Immature natural killer cell (primary cell): ENCODE results near the gene SAA2. TPM values are rescaled to one million over a fixed set of nuclear protein-coding genes. Genes with fewer than 3 reads are reported as not detected.

ENCODE experiments used
- DNase-seq, 3 donors: peaks; one replicate each; pipeline ENCODE4 v3.0.0; 2022; ENCODE audit warnings: mixed read lengths in 1 of 3
- H3K27ac Mint-ChIP-seq, 6 donors: one replicate each; pipeline ENCODE4 v1.8.0; 2020; ENCODE audit warnings: mixed read lengths in 6 of 6, mild to moderate bottlenecking in 5 of 6, inconsistent platforms in 4 of 6, moderate library complexity in 3 of 6
- H3K27me3 Mint-ChIP-seq, 3 donors: one replicate each; pipeline ENCODE4 v1.8.0; 2020 to 2021; ENCODE audit warnings: low read depth in 3 of 3, mild to moderate bottlenecking in 3 of 3, mixed read lengths in 3 of 3, moderate library complexity in 3 of 3, inconsistent platforms in 1 of 3
- H3K36me3 Mint-ChIP-seq, 3 donors: one replicate each; pipeline ENCODE4 v1.8.0; 2020; ENCODE audit warnings: mixed read lengths in 3 of 3, inconsistent platforms in 2 of 3, mild to moderate bottlenecking in 2 of 3
- H3K4me1 Mint-ChIP-seq, 2 donors: one replicate each; pipeline ENCODE4 v1.8.0; 2020; ENCODE audit warnings: inconsistent platforms in 2 of 2, mild to moderate bottlenecking in 2 of 2, mixed read lengths in 2 of 2, moderate library complexity in 1 of 2
- H3K4me3 Mint-ChIP-seq, 5 donors: one replicate each; pipeline ENCODE4 v1.8.0; 2020; ENCODE audit warnings: mild to moderate bottlenecking in 5 of 5, mixed read lengths in 5 of 5, inconsistent platforms in 3 of 5, moderate library complexity in 3 of 5
- H3K9me3 Mint-ChIP-seq, 6 donors: one replicate each; pipeline ENCODE4 v1.8.0; 2020; ENCODE audit warnings: mild to moderate bottlenecking in 6 of 6, mixed read lengths in 6 of 6, inconsistent platforms in 4 of 6, moderate library complexity in 3 of 6
- polyA plus RNA-seq, 3 donors: library from polyadenylated mRNA; unstranded; fragments of 300-500 nt; fragmentation: Illumina TruSeq; gene quantifications; one replicate each; pipeline ENCODE4 v1.2.3, GENCODE V29; 2021

The SAA2 gene
- polyA plus RNA-seq, 3 donors from 2014 or later = not detected

DNA sequence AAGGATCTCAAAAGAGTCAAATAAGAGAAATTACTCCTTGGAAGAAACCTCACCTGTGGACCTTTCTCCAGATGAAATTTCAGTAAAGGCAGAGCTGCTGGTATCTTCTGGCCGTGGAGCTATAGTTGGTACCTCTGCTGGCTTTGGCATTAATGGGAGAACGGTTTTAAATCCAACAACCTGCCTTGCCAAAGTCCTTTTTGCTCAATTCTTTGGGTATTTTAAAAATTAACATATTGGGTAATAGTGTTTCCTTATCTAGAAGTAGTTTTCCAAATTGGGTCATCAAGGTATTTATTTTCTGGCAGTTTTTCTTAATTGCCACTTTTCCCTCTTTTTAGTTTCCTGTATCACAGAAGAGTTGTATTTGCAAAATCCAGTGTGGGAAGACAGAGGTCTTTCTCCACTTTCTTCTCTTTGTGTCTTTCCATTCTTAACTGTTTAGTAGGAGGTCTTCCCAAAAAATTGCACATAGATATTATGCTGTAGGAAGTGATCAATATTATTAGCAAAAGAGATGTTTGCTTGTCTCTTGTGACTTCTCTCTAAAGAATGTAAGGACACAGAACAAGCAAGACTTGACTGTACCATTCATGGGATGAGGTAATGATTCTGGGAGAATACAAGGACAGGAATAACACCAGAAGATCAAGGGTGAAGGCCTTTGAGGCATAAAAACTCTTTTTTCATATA lies 11.7 kb downstream of the SAA2 start, which contains the start of gene SAA4:
TSS of gene SAA4 (minus strand) at position 139 of the 693 bp plus-strand sequence. CDS start 876 bp downstream, outside the sequence.
- Mint-ChIP-seq H3K27ac (no peak within 1 kb of the TSS), H3K9me3 (no peaks in the 10 kb centered on the region), H3K27me3 (peaks cover 4 to 8% (median 7%) of the 10 kb centered on the region in 3 donors), H3K4me3 (no peak within 1 kb of the TSS), H3K4me1 (no peaks in the 10 kb centered on the region), H3K36me3 (no peaks in the 10 kb centered on the region)
- DNase-seq = no peak

GRCh38 chr11:18235394-18236334 lies 12.8 kb downstream of the SAA2 start:
- no peaks in the 10 kb centered on the region for H3K4me1 Mint-ChIP-seq

DNA sequence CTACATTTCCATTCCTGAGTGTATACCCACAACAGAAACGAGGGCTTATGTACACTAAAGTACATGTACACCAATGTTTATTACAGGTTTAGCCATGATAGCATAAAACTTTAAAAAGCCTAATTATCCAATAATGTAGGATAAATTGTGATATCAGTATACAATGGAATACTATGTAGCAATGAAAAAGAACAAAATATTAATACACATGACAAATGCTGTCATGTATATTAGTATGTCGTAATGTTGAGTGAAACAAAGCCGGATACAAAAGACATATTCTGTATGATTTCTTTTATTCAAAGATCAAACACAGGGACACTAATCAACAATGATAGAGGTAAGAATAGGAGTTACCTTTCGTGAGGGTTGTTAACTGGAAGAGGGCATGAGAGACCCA lies 14.6 kb downstream of the SAA2 start:
- no peak for DNase-seq
- Mint-ChIP-seq H3K4me1 (no peaks in the 10 kb centered on the region), H3K27ac (no peak overlapping the region), H3K4me3 (no peak overlapping the region), H3K9me3 (no peaks in the 10 kb centered on the region), H3K27me3 (peaks cover 0 to 5% (median 4%) of the 10 kb centered on the region in 3 donors), H3K36me3 (no peaks in the 10 kb centered on the region)

More at GRCh38 chr11:18235394-18236334, 12.8 kb downstream of the SAA2 start:
- Mint-ChIP-seq H3K36me3 (no peaks in the 10 kb centered on the region), H3K9me3 (no peaks in the 10 kb centered on the region), H3K27ac (no peak overlapping the region), H3K4me3 (no peak overlapping the region), H3K27me3 (peaks cover 3 to 5% (median 4%) of the 10 kb centered on the region in 3 donors)
- DNase-seq = no peak

GRCh38 chr11:18230859-18231258 lies 17.6 kb downstream of the SAA2 start:
- H3K4me3 Mint-ChIP-seq = no peak overlapping the region
- H3K4me1 Mint-ChIP-seq = no peaks in the 10 kb centered on the region
- H3K9me3 Mint-ChIP-seq = peaks cover 0 to 2% (median 0%) of the 10 kb centered on the region in 6 donors
- no peak for DNase-seq
- H3K36me3 Mint-ChIP-seq = no peaks in the 10 kb centered on the region
- no peak overlapping the region for H3K27ac Mint-ChIP-seq
- H3K27me3 Mint-ChIP-seq = peaks cover 0 to 6% (median 0%) of the 10 kb centered on the region in 3 donors

GRCh38 chr11:18229501-18229900 lies 19.0 kb downstream of the SAA2 start:
- Mint-ChIP-seq H3K27me3 (peaks cover 0 to 10% (median 2%) of the 10 kb centered on the region in 3 donors), H3K36me3 (no peaks in the 10 kb centered on the region), H3K4me3 (no peak overlapping the region), H3K4me1 (no peaks in the 10 kb centered on the region), H3K9me3 (peaks cover 0 to 2% (median 0%) of the 10 kb centered on the region in 6 donors), H3K27ac (no peak overlapping the region)
- DNase-seq = no peak

- DNase-seq = no peak
- Mint-ChIP-seq H3K27ac (no peak overlapping the region), H3K27me3 (peaks cover 0 to 11% (median 3%) of the 10 kb centered on the region in 3 donors), H3K9me3 (peaks cover 0 to 2% (median 0%) of the 10 kb centered on the region in 6 donors), H3K4me3 (no peak overlapping the region), H3K4me1 (no peaks in the 10 kb centered on the region), H3K36me3 (no peaks in the 10 kb centered on the region)
These were observed 22.6 kb downstream of the SAA2 start for GRCh38 chr11:18225913-18226312.

- DNase-seq = no peak
- Mint-ChIP-seq H3K4me3 (no peak overlapping the region), H3K36me3 (no peaks in the 10 kb centered on the region), H3K9me3 (peaks cover 0 to 2% (median 0%) of the 10 kb centered on the region in 6 donors), H3K4me1 (no peaks in the 10 kb centered on the region), H3K27ac (no peak overlapping the region), H3K27me3 (peaks cover 0 to 11% (median 3%) of the 10 kb centered on the region in 3 donors)
These were observed 24.7 kb downstream of the SAA2 start for GRCh38 chr11:18223591-18224387.

DNA sequence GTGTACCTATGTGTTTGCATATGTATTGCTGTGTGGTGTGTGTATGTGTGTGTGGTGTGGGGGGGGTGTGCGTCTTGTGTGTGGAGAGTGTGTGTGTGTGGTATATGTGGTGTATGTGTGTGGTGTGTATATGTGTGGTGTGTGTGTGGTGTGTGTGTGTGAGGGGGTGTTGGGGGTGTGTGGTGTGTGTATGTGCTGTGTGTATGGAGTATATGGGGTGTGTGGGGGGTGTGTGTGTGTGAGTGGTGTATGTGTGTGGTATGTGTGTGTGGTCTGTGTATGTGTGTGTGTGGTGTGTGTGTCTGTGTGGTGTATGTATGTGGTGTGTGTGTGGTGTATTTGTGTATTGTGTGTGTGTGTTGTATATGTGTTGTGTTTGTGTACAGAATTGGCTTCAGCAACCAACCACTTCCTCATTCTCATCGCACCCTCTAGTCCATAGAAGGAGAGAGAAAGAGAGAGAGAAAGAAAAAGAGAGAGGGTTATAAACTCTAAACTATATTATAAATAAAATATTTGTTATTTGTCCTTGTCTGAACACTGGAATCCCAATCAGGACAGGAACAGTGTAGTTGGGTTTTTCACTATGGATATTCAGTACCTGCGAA lies 25.6 kb downstream of the SAA2 start:
- DNase-seq = no peak
- Mint-ChIP-seq H3K27ac (no peak overlapping the region), H3K27me3 (peaks cover 0 to 10% (median 3%) of the 10 kb centered on the region in 3 donors), H3K4me1 (no peaks in the 10 kb centered on the region), H3K9me3 (no peaks in the 10 kb centered on the region), H3K4me3 (no peak overlapping the region), H3K36me3 (no peaks in the 10 kb centered on the region)

DNA sequence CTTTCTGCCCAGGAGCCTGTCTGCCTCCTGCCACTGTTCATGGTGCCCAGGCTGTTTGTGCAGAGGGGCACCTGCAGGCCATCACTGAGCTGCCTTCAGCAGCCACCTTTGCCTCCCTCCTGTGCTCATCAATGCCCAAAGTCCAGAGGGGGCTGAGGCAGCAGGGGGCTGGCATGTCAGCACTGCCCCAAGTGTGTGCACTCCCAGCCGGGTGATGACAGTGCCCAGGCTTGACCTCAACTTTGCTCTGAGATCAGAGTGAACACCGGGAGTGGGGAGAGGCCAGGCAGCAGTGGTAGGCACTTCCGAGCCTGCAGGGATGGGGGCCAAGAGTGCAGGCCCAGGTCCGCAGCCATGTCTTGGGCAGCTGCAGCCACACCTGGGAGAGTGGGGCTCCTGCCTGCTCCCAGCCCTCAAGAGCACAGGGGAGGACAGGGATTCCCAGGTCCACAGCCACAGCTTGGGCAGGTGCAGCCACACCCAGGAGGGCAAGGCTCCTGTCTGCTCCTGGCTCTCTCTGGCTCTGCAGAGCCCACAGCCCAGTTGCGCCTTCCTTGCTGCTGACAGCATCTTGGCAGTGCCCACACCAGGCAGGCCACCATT lies 27.1 kb downstream of the SAA2 start:
- H3K36me3 Mint-ChIP-seq = no peaks in the 10 kb centered on the region
- no peak overlapping the region for H3K4me3 Mint-ChIP-seq
- H3K9me3 Mint-ChIP-seq = no peaks in the 10 kb centered on the region
- no peaks in the 10 kb centered on the region for H3K4me1 Mint-ChIP-seq
- DNase-seq = no peak
- H3K27ac Mint-ChIP-seq = no peak overlapping the region
- peaks cover 0 to 11% (median 8%) of the 10 kb centered on the region in 3 donors for H3K27me3 Mint-ChIP-seq

DNA sequence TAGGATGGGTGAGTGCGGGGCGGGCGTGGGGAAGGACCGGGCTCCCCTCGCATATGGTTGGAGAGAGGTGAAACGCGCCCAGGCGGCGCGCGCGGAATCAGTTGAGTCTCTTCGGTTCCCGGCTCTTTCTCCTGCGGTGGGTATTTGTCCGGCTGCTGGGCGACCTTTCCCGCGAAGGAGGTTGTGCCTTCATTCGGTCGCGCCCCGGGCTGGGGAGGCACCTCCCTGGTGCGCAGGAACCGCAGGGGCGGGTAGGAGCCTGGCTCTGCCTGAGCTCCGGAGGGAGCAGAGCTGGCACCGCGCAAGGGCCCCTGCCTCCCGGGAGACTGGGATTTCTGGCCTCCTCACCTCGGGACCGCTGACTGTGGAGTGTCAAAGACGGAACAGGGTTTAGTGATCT lies 39.4 kb downstream of the SAA2 start:
- Mint-ChIP-seq H3K36me3 (no peaks in the 10 kb centered on the region), H3K4me1 (no peaks in the 10 kb centered on the region), H3K4me3 (no peak overlapping the region), H3K27me3 (peaks cover 11 to 22% (median 16%) of the 10 kb centered on the region in 3 donors), H3K9me3 (no peaks in the 10 kb centered on the region), H3K27ac (no peak overlapping the region)
- no peak for DNase-seq

DNA sequence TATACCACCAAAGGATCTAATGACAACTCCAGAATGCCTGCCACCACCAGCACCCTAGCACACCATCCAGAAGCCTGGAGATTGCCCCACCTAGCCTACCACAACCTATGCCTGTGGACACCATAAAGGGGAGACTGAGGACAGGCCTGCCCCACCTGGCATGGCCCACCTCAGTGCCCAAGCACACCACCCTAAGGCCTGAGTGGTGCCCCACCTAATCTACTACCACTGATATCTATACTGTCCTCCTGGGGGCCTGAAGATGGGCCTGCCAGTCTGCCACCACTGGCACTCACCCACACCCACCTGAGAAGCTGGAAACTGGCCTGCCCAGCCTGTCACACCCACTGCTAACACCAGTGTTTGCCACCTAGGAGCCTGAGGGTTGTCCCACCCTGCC lies 43.7 kb downstream of the SAA2 start:
- Mint-ChIP-seq H3K36me3 (no peaks in the 10 kb centered on the region), H3K4me3 (no peak overlapping the region), H3K27ac (no peak overlapping the region), H3K4me1 (no peaks in the 10 kb centered on the region), H3K9me3 (peaks cover 0 to 5% (median 0%) of the 10 kb centered on the region in 6 donors), H3K27me3 (peaks cover 16 to 20% (median 17%) of the 10 kb centered on the region in 3 donors)
- DNase-seq = no peak

- Mint-ChIP-seq H3K27ac (no peak overlapping the region), H3K4me3 (no peak overlapping the region), H3K9me3 (peaks cover 0 to 5% (median 0%) of the 10 kb centered on the region in 6 donors), H3K36me3 (no peaks in the 10 kb centered on the region), H3K27me3 (peaks cover 15 to 20% (median 17%) of the 10 kb centered on the region in 3 donors), H3K4me1 (no peaks in the 10 kb centered on the region)
- DNase-seq = no peak
These were observed 44.2 kb downstream of the SAA2 start for GRCh38 chr11:18204220-18204619.

- H3K27me3 Mint-ChIP-seq = peaks cover 12 to 20% (median 17%) of the 10 kb centered on the region in 3 donors
- no peak overlapping the region for H3K4me3 Mint-ChIP-seq
- H3K4me1 Mint-ChIP-seq = no peaks in the 10 kb centered on the region
- DNase-seq = no peak
- H3K36me3 Mint-ChIP-seq = no peaks in the 10 kb centered on the region
- peaks cover 0 to 5% (median 0%) of the 10 kb centered on the region in 6 donors for H3K9me3 Mint-ChIP-seq
- no peak overlapping the region for H3K27ac Mint-ChIP-seq
These were observed 44.7 kb downstream of the SAA2 start for GRCh38 chr11:18203723-18204122.
